Activated T-cell treated with anti-CD3 and anti-CD28 coated beads for 1 hour (primary cell): ENCODE measurements around the gene PRKAG2.

Source experiments
- DNase-seq: peaks from one replicate; pipeline ENCODE4 v3.0.0-alpha.2; 2020; ENCODE audit warnings: low read depth

Gene PRKAG2

GRCh38 chr7:151866028-151866427 is 10.9 kb downstream of the PRKAG2 start:
- no peak for DNase-seq

- DNase-seq = no peak
Measured at GRCh38 chr7:151865070-151865670, 11.7 kb downstream of the PRKAG2 start.

DNA sequence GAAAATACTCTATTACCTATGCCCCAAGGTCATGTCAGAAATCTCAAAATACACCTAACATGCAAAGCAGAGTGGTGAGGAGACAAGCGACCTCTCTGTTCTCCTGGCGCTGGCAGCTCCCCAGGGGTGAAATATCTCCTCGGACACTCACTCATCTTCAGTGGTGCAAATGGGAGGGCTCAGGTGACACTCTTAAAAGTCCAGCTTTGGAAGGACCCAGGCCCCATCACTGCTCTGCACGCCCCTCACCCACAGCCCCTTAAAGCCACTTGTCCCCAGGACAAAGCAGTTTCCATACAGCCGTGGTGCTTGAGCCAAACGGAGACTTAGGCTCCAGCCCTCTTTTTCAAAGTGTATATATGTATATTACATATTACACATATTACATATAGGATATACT is 12.4 kb downstream of the PRKAG2 start:
- no peak for DNase-seq

DNA sequence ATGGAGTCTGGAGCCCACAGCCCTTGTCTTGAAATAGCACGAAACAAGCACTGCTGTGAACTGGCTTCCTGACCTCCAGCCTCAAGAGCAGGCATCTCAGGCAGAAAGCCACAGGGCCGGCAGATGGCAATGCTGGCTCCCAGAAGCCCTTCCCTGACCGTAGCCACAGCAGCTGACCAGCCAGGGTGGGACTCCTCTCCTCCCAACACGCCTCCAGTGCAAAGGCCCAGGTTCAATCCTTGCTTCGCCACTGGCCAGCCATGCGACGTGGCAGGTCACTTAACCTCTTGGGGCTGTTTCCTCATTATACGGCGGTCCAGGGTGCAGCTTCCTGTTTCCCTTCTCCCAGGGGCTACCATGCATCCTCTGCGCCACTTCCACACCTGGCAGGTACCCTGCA is 12.8 kb downstream of the PRKAG2 start:
- no peak for DNase-seq

DNA sequence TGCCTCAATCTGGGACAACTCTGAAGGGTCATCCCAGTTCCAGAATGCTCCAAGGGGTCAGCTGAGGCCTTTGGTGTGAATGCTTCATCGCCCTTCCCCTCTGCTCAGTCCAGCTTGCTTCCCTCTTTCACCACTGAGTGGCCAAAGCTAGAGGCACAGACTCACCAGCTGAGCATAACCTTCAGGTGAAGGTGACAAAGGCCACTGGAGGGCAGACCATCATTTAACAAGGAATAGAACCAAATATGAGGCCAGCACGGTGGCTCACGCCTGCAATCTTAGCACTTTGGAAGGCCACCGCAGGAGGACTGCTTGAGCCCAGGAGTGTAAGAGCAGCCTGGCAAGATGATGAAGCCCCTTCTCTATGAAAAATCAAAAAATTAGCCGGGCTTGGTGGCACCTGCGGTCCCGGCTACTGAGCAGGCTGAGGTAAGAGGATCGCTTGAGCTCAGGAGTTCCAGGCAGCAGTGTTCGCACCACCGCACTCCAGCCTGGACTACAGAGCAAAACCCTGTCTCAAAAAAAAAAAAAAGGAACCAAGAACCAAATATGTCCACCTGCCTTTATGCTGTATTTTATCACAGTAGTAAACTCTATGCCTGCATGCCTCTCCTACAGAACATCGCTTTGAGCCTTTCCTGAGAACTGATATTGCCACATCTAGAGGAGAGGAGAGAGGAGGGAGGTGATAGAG is 13.4 kb downstream of the PRKAG2 start:
- no peak for DNase-seq

DNA sequence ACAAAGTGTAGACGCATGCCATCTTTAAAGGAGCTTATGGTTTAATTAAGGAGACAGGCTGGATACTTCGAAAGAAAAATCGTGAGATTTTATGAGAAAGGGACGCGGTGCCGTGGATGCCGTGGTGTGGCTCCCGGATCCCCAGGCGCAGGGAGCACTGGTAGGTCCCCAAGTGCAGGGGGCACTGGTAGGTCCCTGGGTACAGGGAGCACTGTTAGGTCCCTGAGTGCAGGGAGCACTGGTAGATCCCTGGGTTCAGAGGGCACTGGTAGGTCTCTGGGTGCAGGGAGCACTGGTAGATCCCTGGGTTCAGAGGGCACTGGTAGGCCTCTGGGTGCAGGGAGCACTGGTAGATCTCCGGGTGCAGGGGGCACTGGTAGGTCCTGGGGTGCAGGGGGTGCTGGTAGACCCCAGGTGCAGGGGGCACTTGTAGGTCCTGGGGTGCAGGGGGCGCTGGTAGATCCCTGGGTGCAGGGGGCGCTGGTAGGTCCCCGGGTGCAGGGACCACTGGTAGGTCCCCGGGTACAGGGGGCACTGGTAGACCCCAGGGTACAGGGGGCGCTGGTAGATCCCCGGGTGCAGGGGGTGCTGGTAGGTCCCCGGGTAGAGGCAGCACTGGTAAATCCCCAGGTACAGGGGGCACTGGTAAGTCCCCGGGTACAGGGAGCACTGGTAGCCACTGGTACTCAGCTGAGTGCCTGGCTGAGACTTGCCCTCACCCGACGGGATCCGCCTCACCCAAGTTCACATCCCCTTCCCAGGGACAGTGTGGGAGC is 14.1 kb downstream of the PRKAG2 start:
- no peak for DNase-seq

DNA sequence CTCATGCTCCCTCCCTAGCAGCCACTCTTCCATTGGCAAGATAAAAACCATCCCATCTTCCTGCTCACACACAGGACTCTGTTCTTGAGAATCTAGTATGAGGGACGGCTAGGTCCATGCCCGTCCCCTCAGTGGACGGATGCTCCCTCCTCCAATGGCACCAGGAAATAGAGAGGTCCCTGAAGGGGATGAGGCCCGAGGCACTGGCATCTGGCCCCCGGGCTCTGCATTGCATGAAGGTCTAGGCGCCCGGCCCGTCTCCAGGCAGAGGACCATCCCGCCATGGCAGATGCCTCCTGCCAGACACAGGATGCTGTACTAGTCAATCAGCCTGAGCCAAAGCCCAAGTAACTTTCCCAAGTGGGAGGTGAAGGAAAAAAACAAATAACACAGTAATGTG is 15.0 kb downstream of the PRKAG2 start:
- DNase-seq = no peak

DNA sequence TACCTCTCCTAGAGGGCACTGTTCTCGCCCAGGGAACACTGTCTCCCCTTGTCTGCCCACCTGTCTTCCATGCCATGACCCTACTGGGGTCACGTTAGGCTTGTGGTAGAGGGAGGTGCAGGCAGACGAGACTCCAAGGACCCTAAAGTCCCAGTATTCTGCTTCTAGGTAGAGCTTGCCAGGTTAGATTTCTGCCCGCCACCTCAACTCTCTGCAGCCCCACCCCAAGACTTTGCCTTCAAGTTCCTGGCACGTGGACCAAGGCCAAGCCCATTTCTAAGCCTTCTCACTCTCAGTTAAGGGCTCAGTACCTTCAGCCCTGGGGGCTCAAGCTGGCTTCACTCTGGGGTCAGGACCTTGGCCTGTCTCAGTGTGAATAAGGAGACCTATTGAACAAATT is 16.1 kb downstream of the PRKAG2 start:
- DNase-seq = no peak

- DNase-seq = no peak
Measured at GRCh38 chr7:151859948-151860685, 16.8 kb downstream of the PRKAG2 start.

DNA sequence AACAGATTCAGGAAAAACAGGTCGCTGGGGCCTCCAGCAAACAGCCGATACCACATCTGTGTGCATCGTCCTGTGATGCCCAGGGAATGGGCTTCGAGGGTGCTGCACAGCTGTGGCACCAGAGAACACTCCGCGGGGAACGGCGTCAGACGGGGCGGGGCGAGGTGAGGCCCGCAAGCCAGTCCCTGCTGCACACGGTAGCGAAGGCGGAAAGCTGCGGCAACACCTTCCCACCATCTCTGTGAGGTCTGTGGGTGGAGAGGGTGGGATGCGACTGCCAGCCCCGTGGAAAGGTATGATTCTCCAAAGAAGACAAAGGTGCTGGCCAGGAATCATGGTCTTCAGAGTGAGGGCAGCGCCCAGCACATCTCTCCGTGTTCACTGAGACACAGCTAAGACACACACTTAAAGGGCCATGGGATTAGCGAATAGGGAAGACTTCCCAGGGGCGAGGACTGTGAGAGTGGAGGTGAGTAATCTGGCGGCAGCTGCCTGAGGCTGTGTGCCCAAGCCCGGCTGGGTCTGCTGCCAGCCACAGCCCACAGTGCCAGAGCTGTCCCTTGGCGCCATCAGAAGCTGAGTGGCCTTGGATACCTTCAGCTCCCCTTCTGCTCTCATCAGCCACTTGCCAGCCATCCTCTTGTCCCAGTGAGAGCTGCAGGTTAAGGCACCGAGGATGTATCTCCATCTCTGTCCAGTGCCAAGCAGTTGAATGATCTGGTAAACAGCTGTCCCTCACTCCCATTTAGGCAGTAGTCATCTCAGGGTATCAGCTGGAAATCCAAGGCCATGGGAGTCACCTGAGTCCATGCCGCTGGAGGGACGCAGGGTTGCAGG is 17.6 kb downstream of the PRKAG2 start:
- no peak for DNase-seq

GRCh38 chr7:151858456-151858855 is 18.5 kb downstream of the PRKAG2 start:
- DNase-seq = no peak

- DNase-seq = no peak
Measured at GRCh38 chr7:151857866-151858450, 19.0 kb downstream of the PRKAG2 start.

DNA sequence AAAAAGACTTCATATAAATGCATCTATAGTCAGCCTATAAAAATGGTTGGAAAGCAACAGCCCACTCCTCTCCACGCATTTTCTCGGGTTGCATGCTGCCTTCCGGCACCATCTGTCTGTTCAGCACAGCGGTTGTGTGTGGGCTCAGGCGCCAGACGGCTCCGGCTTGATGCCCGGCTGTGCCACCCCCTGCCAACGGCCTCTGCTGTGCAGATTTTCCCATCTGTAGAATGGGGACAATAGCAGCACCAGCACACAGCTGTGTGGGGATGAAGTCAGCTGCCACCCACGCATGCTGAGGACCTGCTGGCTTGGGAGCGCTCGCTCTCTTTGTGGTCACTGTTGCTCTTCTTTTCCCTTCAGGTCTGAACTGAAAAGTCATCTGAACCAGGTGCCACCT is 19.5 kb downstream of the PRKAG2 start:
- no peak for DNase-seq

DNA sequence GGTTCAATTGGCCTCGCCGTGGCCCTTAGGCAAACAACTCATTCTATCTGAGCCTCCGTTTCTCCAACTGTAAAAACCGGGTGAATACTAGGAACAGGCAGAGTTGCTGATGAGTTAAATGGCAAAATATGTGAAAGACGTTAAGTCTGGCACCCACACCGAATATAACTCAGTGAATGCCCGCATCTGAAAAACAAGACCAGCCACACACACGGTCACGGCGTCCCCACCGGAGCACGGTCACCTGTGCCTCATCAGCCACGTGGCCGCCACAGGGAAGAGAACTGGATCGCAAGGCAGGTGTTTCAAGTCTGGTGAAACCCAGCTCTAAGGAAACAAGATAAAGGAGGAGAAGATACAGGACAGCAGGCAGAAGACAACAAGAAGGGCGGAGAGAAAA is 20.4 kb downstream of the PRKAG2 start:
- no peak for DNase-seq

- DNase-seq = no peak
Measured at GRCh38 chr7:151856098-151856497, 20.8 kb downstream of the PRKAG2 start.

DNA sequence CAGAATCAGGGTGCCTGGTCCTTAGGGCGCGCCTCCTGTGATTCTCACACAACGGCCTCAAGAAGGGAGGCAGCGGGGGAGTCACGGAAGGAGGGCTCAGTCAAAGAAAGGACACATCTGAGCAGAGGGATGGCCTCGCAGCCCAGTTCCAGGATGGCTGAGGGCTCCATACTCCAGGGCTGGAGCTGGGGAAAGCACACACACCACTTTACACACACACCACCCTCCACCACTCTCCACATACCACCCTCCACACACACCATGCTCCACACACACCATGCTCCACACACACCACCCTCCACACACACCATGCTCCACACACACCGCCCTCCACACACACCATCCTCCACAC is 22.2 kb downstream of the PRKAG2 start:
- DNase-seq = no peak

DNA sequence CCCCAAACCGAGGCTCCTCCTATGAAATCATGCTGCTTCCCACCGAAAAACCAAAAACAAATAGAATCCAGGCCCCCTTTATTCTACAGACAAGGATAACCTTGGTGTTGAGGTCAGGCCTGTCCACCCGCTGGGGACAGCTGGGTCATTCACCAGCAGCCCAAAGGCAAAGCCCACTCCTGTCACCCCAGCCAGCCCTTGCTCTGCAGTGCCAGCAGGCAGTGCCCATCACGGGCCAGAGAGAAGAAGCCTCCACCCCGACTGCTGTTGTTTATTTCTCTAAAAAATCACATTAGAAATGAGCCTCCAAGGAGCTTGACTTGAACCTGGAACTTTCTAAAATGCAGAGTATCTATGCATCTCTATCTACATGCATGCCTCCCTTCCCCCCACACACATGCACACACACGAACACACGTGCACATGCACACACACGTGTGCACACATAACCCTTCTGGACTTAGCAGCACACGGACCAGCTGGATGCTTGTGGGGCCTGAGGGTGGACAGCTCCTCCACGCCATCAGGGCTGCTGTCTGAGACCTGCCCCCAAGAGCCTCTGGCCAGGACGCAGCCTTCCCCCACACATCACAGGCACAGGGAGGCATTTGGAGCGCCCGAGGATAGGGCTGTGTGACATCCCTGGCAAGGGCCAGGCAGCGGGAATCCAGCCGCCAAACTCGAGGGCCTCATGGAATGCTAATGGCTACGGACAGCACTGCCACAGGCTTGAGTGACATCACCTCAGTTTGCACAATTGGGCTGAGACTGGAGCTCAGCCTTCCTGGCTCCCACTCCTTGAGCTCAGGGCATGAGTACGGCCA is 22.8 kb downstream of the PRKAG2 start:
- no peak for DNase-seq

GRCh38 chr7:151852486-151853396 is 24.2 kb downstream of the PRKAG2 start:
- DNase-seq = no peak

GRCh38 chr7:151851782-151852181 is 25.1 kb downstream of the PRKAG2 start:
- no peak for DNase-seq
